ENCODE measurements around the gene MAPT.
"Not testable (repeated sequence)": the region's sequence is repeated elsewhere in the genome, so short reads cannot be mapped to it uniquely, and the experiment has no call there.

MAPT gene

GRCh38 chr17:46020998-46021397 lies 126.6 kb downstream of the MAPT start:
- no peaks in the 10 kb centered on the region for H3K9me3 ChIP-seq (ENCODE audit: low read length)
- H3K36me3 ChIP-seq (ENCODE audit: insufficient read depth, low read length), result no peaks in the 10 kb centered on the region
- H3K9ac ChIP-seq (ENCODE audit: low read length), result no peak overlapping the region
- no peak overlapping the region for H3K4me3 ChIP-seq (ENCODE audit: low read depth in 1 of 2, low read length in 2 of 2)
- no peaks in the 10 kb centered on the region for H3K27me3 ChIP-seq (ENCODE audit: control insufficient read depth in 1 of 2, insufficient read depth in 2 of 2, low read length in 2 of 2)
- H3K27ac ChIP-seq (ENCODE audit: low read depth, low read length), result no peak overlapping the region
- no peaks in the 10 kb centered on the region for H3K4me1 ChIP-seq (ENCODE audit: insufficient read depth, low read length)

DNA sequence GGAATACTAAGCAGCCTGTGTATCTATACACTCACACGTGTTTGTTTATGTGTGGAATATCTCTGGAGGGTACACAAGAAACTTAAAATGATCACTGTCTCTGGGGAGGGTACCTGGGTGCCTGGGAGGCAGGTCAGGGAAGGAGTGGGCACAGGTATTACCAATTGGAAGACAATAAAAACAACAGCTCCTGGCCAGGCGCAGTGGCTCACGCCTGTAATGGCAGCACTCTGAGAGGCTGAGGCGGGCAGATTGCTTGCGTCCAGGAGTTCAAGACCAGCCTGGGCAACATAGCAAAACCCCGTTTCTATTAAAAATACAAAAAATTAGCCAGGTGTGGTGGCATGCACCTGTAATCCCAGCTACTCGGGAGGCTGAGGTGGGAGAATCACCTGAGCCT lies 129.0 kb downstream of the MAPT start:
- not testable (repeated sequence) for H3K9ac ChIP-seq (ENCODE audit: low read length); H3K4me1 ChIP-seq (ENCODE audit: insufficient read depth, low read length); H3K9me3 ChIP-seq (ENCODE audit: low read length); H3K27ac ChIP-seq (ENCODE audit: low read depth, low read length); H3K4me3 ChIP-seq (ENCODE audit: low read depth in 1 of 2, low read length in 2 of 2); H3K27me3 ChIP-seq (ENCODE audit: control insufficient read depth in 1 of 2, insufficient read depth in 2 of 2, low read length in 2 of 2); H3K36me3 ChIP-seq (ENCODE audit: insufficient read depth, low read length)

GRCh38 chr17:46023783-46024388 lies 129.5 kb downstream of the MAPT start:
- Histone ChIP-seq H3K4me3 (ENCODE audit: low read depth in 1 of 2, low read length in 2 of 2) (no peak overlapping the region), H3K27me3 (ENCODE audit: control insufficient read depth in 1 of 2, insufficient read depth in 2 of 2, low read length in 2 of 2) (no peaks in the 10 kb centered on the region), H3K9me3 (ENCODE audit: low read length) (no peaks in the 10 kb centered on the region), H3K36me3 (ENCODE audit: insufficient read depth, low read length) (peaks cover 4% of the 10 kb centered on the region), H3K4me1 (ENCODE audit: insufficient read depth, low read length) (peaks cover 8% of the 10 kb centered on the region), H3K9ac (ENCODE audit: low read length) (no peak overlapping the region), H3K27ac (ENCODE audit: low read depth, low read length) (no peak overlapping the region)

GRCh38 chr17:46024590-46024989 lies 130.2 kb downstream of the MAPT start:
- Histone ChIP-seq H3K27ac (ENCODE audit: low read depth, low read length) (no peak overlapping the region), H3K9ac (ENCODE audit: low read length) (no peak overlapping the region), H3K9me3 (ENCODE audit: low read length) (no peaks in the 10 kb centered on the region), H3K36me3 (ENCODE audit: insufficient read depth, low read length) (peaks cover 10% of the 10 kb centered on the region), H3K4me1 (ENCODE audit: insufficient read depth, low read length) (peaks cover 8% of the 10 kb centered on the region), H3K4me3 (ENCODE audit: low read depth in 1 of 2, low read length in 2 of 2) (no peak overlapping the region), H3K27me3 (ENCODE audit: control insufficient read depth in 1 of 2, insufficient read depth in 2 of 2, low read length in 2 of 2) (no peaks in the 10 kb centered on the region)

DNA sequence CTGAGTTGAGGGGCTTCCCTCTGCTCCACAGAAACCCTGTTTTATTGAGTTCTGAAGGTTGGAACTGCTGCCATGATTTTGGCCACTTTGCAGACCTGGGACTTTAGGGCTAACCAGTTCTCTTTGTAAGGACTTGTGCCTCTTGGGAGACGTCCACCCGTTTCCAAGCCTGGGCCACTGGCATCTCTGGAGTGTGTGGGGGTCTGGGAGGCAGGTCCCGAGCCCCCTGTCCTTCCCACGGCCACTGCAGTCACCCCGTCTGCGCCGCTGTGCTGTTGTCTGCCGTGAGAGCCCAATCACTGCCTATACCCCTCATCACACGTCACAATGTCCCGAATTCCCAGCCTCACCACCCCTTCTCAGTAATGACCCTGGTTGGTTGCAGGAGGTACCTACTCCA lies 130.7 kb downstream of the MAPT start:
- peaks cover 8% of the 10 kb centered on the region for H3K4me1 ChIP-seq (ENCODE audit: insufficient read depth, low read length)
- H3K27ac ChIP-seq (ENCODE audit: low read depth, low read length), result no peak overlapping the region

DNA sequence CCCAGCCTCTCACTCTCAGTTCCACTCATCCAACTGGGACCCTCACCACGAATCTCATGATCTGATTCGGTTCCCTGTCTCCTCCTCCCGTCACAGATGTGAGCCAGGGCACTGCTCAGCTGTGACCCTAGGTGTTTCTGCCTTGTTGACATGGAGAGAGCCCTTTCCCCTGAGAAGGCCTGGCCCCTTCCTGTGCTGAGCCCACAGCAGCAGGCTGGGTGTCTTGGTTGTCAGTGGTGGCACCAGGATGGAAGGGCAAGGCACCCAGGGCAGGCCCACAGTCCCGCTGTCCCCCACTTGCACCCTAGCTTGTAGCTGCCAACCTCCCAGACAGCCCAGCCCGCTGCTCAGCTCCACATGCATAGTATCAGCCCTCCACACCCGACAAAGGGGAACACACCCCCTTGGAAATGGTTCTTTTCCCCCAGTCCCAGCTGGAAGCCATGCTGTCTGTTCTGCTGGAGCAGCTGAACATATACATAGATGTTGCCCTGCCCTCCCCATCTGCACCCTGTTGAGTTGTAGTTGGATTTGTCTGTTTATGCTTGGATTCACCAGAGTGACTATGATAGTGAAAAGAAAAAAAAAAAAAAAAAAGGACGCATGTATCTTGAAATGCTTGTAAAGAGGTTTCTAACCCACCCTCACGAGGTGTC lies 131.3 kb downstream of the MAPT start:
- Histone ChIP-seq H3K9ac (ENCODE audit: low read length) (no peak overlapping the region), H3K9me3 (ENCODE audit: low read length) (no peaks in the 10 kb centered on the region)

More for the DNA sequence above, 130.7 kb downstream of the MAPT start:
- H3K9ac ChIP-seq (ENCODE audit: low read length), result no peak overlapping the region
- peaks cover 13% of the 10 kb centered on the region for H3K36me3 ChIP-seq (ENCODE audit: insufficient read depth, low read length)
- H3K4me3 ChIP-seq (ENCODE audit: low read depth in 1 of 2, low read length in 2 of 2), result no peak overlapping the region
- H3K9me3 ChIP-seq (ENCODE audit: low read length), result no peaks in the 10 kb centered on the region
- H3K27me3 ChIP-seq (ENCODE audit: control insufficient read depth in 1 of 2, insufficient read depth in 2 of 2, low read length in 2 of 2), result no peaks in the 10 kb centered on the region

DNA sequence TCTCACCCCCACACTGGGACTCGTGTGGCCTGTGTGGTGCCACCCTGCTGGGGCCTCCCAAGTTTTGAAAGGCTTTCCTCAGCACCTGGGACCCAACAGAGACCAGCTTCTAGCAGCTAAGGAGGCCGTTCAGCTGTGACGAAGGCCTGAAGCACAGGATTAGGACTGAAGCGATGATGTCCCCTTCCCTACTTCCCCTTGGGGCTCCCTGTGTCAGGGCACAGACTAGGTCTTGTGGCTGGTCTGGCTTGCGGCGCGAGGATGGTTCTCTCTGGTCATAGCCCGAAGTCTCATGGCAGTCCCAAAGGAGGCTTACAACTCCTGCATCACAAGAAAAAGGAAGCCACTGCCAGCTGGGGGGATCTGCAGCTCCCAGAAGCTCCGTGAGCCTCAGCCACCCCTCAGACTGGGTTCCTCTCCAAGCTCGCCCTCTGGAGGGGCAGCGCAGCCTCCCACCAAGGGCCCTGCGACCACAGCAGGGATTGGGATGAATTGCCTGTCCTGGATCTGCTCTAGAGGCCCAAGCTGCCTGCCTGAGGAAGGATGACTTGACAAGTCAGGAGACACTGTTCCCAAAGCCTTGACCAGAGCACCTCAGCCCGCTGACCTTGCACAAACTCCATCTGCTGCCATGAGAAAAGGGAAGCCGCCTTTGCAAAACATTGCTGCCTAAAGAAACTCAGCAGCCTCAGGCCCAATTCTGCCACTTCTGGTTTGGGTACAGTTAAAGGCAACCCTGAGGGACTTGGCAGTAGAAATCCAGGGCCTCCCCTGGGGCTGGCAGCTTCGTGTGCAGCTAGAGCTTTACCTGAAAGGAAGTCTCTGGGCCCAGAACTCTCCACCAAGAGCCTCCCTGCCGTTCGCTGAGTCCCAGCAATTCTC lies 132.1 kb downstream of the MAPT start:
- no peaks in the 10 kb centered on the region for H3K27me3 ChIP-seq (ENCODE audit: control insufficient read depth in 1 of 2, insufficient read depth in 2 of 2, low read length in 2 of 2)
- H3K36me3 ChIP-seq (ENCODE audit: insufficient read depth, low read length), result peaks cover 27% of the 10 kb centered on the region

More for the DNA sequence above, 131.3 kb downstream of the MAPT start:
- Histone ChIP-seq H3K27me3 (ENCODE audit: control insufficient read depth in 1 of 2, insufficient read depth in 2 of 2, low read length in 2 of 2) (no peaks in the 10 kb centered on the region), H3K4me3 (ENCODE audit: low read depth in 1 of 2, low read length in 2 of 2) (no peak overlapping the region), H3K4me1 (ENCODE audit: insufficient read depth, low read length) (peaks cover 8% of the 10 kb centered on the region), H3K27ac (ENCODE audit: low read depth, low read length) (no peak overlapping the region), H3K36me3 (ENCODE audit: insufficient read depth, low read length) (peaks cover 19% of the 10 kb centered on the region)

DNA sequence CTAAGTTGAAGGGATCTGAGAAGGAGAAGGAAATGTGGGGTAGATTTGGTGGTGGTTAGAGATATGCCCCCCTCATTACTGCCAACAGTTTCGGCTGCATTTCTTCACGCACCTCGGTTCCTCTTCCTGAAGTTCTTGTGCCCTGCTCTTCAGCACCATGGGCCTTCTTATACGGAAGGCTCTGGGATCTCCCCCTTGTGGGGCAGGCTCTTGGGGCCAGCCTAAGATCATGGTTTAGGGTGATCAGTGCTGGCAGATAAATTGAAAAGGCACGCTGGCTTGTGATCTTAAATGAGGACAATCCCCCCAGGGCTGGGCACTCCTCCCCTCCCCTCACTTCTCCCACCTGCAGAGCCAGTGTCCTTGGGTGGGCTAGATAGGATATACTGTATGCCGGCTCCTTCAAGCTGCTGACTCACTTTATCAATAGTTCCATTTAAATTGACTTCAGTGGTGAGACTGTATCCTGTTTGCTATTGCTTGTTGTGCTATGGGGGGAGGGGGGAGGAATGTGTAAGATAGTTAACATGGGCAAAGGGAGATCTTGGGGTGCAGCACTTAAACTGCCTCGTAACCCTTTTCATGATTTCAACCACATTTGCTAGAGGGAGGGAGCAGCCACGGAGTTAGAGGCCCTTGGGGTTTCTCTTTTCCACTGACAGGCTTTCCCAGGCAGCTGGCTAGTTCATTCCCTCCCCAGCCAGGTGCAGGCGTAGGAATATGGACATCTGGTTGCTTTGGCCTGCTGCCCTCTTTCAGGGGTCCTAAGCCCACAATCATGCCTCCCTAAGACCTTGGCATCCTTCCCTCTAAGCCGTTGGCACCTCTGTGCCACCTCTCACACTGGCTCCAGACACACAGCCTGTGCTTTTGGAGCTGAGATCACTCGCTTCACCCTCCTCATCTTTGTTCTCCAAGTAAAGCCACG lies 133.0 kb downstream of the MAPT start:
- H3K4me1 ChIP-seq (ENCODE audit: insufficient read depth, low read length), result peaks cover 8% of the 10 kb centered on the region
- H3K27me3 ChIP-seq (ENCODE audit: control insufficient read depth in 1 of 2, insufficient read depth in 2 of 2, low read length in 2 of 2), result no peaks in the 10 kb centered on the region
- H3K4me3 ChIP-seq (ENCODE audit: low read depth in 1 of 2, low read length in 2 of 2), result no peak overlapping the region
- H3K9ac ChIP-seq (ENCODE audit: low read length), result no peak overlapping the region
- H3K27ac ChIP-seq (ENCODE audit: low read depth, low read length), result no peak overlapping the region
- H3K36me3 ChIP-seq (ENCODE audit: insufficient read depth, low read length), result peaks cover 36% of the 10 kb centered on the region
- no peaks in the 10 kb centered on the region for H3K9me3 ChIP-seq (ENCODE audit: low read length)

More for the DNA sequence above, 132.1 kb downstream of the MAPT start:
- H3K9me3 ChIP-seq (ENCODE audit: low read length), result no peaks in the 10 kb centered on the region
- no peak overlapping the region for H3K9ac ChIP-seq (ENCODE audit: low read length)
- no peak overlapping the region for H3K27ac ChIP-seq (ENCODE audit: low read depth, low read length)
- H3K4me1 ChIP-seq (ENCODE audit: insufficient read depth, low read length), result peaks cover 8% of the 10 kb centered on the region
- no peak overlapping the region for H3K4me3 ChIP-seq (ENCODE audit: low read depth in 1 of 2, low read length in 2 of 2)

- peaks cover 8% of the 10 kb centered on the region for H3K4me1 ChIP-seq (ENCODE audit: insufficient read depth, low read length)
- H3K9ac ChIP-seq (ENCODE audit: low read length), result no peak overlapping the region
- peaks cover 42% of the 10 kb centered on the region for H3K36me3 ChIP-seq (ENCODE audit: insufficient read depth, low read length)
- no peak overlapping the region for H3K4me3 ChIP-seq (ENCODE audit: low read depth in 1 of 2, low read length in 2 of 2)
- H3K27ac ChIP-seq (ENCODE audit: low read depth, low read length), result no peak overlapping the region
- H3K27me3 ChIP-seq (ENCODE audit: control insufficient read depth in 1 of 2, insufficient read depth in 2 of 2, low read length in 2 of 2), result no peaks in the 10 kb centered on the region
- no peaks in the 10 kb centered on the region for H3K9me3 ChIP-seq (ENCODE audit: low read length)
Measured at GRCh38 chr17:46027976-46028325, 133.6 kb downstream of the MAPT start.

GRCh38 chr17:46028374-46028773 lies 134.0 kb downstream of the MAPT start:
- H3K9me3 ChIP-seq (ENCODE audit: low read length), result no peaks in the 10 kb centered on the region
- H3K4me3 ChIP-seq (ENCODE audit: low read depth in 1 of 2, low read length in 2 of 2), result no peak overlapping the region
- H3K4me1 ChIP-seq (ENCODE audit: insufficient read depth, low read length), result peaks cover 8% of the 10 kb centered on the region
- H3K36me3 ChIP-seq (ENCODE audit: insufficient read depth, low read length), result peaks cover 46% of the 10 kb centered on the region
- no peak overlapping the region for H3K27ac ChIP-seq (ENCODE audit: low read depth, low read length)
- no peak overlapping the region for H3K9ac ChIP-seq (ENCODE audit: low read length)
- H3K27me3 ChIP-seq (ENCODE audit: control insufficient read depth in 1 of 2, insufficient read depth in 2 of 2, low read length in 2 of 2), result no peaks in the 10 kb centered on the region
